ENCODE data around the gene PPP1R16B. TPM values are rescaled to one million over a fixed set of nuclear protein-coding genes. Genes with fewer than 3 reads are reported as not detected.

The PPP1R16B gene
- total and polyA plus RNA-seq, 2 experiments from 2014 or later, result 0.28 to 0.33 TPM

DNA sequence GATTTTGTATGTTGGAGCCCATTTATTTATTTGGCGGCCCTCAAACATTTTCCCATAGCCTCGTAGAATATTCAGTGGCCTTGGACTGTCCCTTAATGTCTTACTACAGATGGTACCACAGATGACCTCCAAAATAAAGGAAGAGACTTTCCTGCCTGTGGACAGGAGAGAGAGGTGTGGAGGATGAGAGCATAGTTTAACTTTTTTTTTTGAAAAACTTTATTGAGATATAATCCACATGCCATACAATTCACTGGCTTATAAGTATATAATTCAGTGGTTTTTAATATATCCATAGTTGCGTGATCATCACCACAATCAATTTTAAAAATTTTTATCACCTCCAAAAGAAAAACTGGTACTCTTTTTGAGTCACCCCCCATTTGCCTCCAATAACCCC, 4.6 kb upstream of the PPP1R16B start:
- Histone ChIP-seq H3K9me3 (ENCODE audit: low read depth) (no peaks in the 10 kb centered on the region), H3K27me3 (peaks cover 14% of the 10 kb centered on the region), H4K20me1 (ENCODE audit: insufficient read depth, poor library complexity, severe bottlenecking) (no peaks in the 10 kb centered on the region), H2AFZ (no peak overlapping the region), H3K79me2 (no peaks in the 10 kb centered on the region), H3K4me1 (ENCODE audit: insufficient read depth) (peaks cover 3% of the 10 kb centered on the region), H3K4me2 (no peak overlapping the region), H3K36me3 (replicated peaks; ENCODE audit: insufficient read depth, low read depth) (no peaks in the 10 kb centered on the region), H3K9me2 (replicated peaks; ENCODE audit: insufficient read depth) (no peaks in the 10 kb centered on the region), H3K4me3 (no peak overlapping the region), H3K27ac (no peak overlapping the region)
- DNase-seq (ENCODE audit: low spot score), result no peak
- TF ChIP-seq CTCF (IDR thresholded peaks at IDR 0.05; ENCODE audit: poor library complexity) (no peak), EZH2phosphoT487 (IDR thresholded peaks at IDR 0.05; ENCODE audit: low read depth, severe bottlenecking, unreplicated experiment) (no peak), EZH2 (IDR thresholded peaks at IDR 0.05; ENCODE audit: borderline replicate concordance) (no peak)
- 98% methylated on average over 3 of the region's 3 CpGs for WGBS (ENCODE audit: low lambda C conversion rate, missing lambda C conversion rate)

GRCh38 chr20:38804221-38804620, 1.3 kb upstream of the PPP1R16B start:
- Histone ChIP-seq H3K4me3 (no peak overlapping the region), H3K4me2 (no peak overlapping the region), H2AFZ (no peak overlapping the region), H3K79me2 (no peaks in the 10 kb centered on the region), H4K20me1 (ENCODE audit: insufficient read depth, poor library complexity, severe bottlenecking) (no peaks in the 10 kb centered on the region), H3K27me3 (peaks cover 48% of the 10 kb centered on the region), H3K27ac (no peak overlapping the region), H3K9me2 (replicated peaks; ENCODE audit: insufficient read depth) (no peaks in the 10 kb centered on the region), H3K9me3 (ENCODE audit: low read depth) (no peaks in the 10 kb centered on the region), H3K4me1 (ENCODE audit: insufficient read depth) (peaks cover 12% of the 10 kb centered on the region), H3K36me3 (replicated peaks; ENCODE audit: insufficient read depth, low read depth) (no peaks in the 10 kb centered on the region)
- WGBS (ENCODE audit: low lambda C conversion rate, missing lambda C conversion rate), result 77% methylated on average over 3 of the region's 3 CpGs
- TF ChIP-seq CTCF (IDR thresholded peaks at IDR 0.05; ENCODE audit: poor library complexity) (no peak), EZH2 (IDR thresholded peaks at IDR 0.05; ENCODE audit: borderline replicate concordance) (no peak), EZH2phosphoT487 (IDR thresholded peaks at IDR 0.05; ENCODE audit: low read depth, severe bottlenecking, unreplicated experiment) (no peak)
- DNase-seq (ENCODE audit: low spot score), result no peak

DNA sequence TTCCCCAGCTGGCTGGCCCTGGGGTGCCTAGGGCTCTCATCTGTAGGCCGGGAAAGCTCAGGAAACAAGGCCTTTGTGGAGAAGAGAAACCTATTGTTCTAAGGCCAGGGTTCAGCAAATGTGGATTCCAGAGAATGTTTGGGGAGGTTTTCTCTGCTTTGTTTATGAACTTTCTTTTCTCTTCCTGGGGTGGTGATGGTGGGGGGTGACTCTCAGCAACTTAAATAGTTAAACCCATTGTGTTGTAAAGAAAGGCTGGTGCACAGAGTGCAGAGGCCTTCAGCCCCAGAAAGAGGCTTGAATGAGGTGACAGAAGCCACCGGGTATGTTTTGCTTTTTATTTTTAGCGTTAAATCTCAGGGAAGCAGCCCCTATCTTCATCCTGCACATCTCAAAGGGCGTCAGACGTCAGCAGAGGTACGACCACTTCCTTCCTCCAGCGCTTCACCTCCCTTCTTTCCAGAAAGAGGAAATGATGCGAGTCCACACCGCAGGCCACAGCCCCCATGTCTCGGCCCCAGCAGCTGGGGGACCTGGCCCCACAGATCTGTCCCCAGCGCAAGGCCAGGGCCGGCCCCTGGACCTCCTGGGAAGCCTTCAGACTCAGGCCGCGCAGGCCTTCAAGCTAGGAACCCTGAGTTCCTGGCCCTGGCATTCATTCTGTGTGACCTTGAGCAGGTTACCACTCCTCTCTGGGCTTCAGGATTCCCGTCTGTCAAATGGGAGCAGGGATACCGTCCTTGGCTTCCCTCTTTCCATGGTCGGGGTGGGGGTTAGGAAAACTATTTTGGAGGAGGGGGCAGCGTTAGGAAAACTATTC, 605 bp upstream of the PPP1R16B start:
- Histone ChIP-seq H3K4me1 (ENCODE audit: insufficient read depth) (peaks cover 12% of the 10 kb centered on the region), H2AFZ (peak overlapping the region; percentile 78), H3K9me3 (ENCODE audit: low read depth) (no peaks in the 10 kb centered on the region), H3K9me2 (replicated peaks; ENCODE audit: insufficient read depth) (no peaks in the 10 kb centered on the region), H3K79me2 (no peaks in the 10 kb centered on the region), H3K4me2 (peak overlapping the region; percentile 100), H3K27ac (no peak overlapping the region), H3K4me3 (no peak overlapping the region), H3K27me3 (peaks cover 54% of the 10 kb centered on the region), H4K20me1 (ENCODE audit: insufficient read depth, poor library complexity, severe bottlenecking) (no peaks in the 10 kb centered on the region), H3K36me3 (replicated peaks; ENCODE audit: insufficient read depth, low read depth) (no peaks in the 10 kb centered on the region)
- WGBS (ENCODE audit: low lambda C conversion rate, missing lambda C conversion rate), result 61% methylated on average over 18 of the region's 18 CpGs
- no peak for DNase-seq (ENCODE audit: low spot score)
- no peak for TF ChIP-seq EZH2 (IDR thresholded peaks at IDR 0.05; ENCODE audit: borderline replicate concordance)
- TF ChIP-seq EZH2phosphoT487 (IDR thresholded peaks at IDR 0.05; ENCODE audit: low read depth, severe bottlenecking, unreplicated experiment), result no peak
- TF ChIP-seq CTCF (IDR thresholded peaks at IDR 0.05; ENCODE audit: poor library complexity), result no peak
